Stimulated activated effector memory CD8-positive, alpha-beta T cell treated with anti-CD3 and anti-CD28 coated beads, Interleukin-12 subunit alpha, Interleukin-12 subunit beta, amount 100 ng/mL, for 72 hours (primary cell): Measurements from ENCODE around the gene MMP14.

Experiments used
- ATAC-seq: fragments of 150-1000 bp; cut with Tn5 transposase; 2 replicates; pipeline ENCODE4 v1.10.0; 2021
- DNase-seq, 2 donors: peaks; one replicate each; pipeline ENCODE4 v3.0.0; 2021 to 2022; ENCODE audit warnings: low spot score in 2 of 2
- H3K27ac Mint-ChIP-seq: one replicate; pipeline ENCODE4 v1.8.0; 2022; ENCODE audit warnings: mild to moderate bottlenecking, mixed read lengths
- H3K36me3 Mint-ChIP-seq: one replicate; pipeline ENCODE4 v1.8.0; 2022; ENCODE audit warnings: mild to moderate bottlenecking, mixed read lengths
- H3K4me1 Mint-ChIP-seq: one replicate; pipeline ENCODE4 v1.8.0; 2022; ENCODE audit warnings: mixed read lengths
- H3K4me3 Mint-ChIP-seq: one replicate; pipeline ENCODE4 v1.8.0; 2022; ENCODE audit warnings: mild to moderate bottlenecking, mixed read lengths
- H3K9me3 Mint-ChIP-seq: one replicate; pipeline ENCODE4 v1.8.0; 2022; ENCODE audit warnings: mixed read lengths

Gene MMP14

GRCh38 chr14:22892488-22892887 lies 56.1 kb downstream of the MMP14 start:
- peaks cover 14% of the 10 kb centered on the region for H3K4me1 Mint-ChIP-seq
- DNase-seq (no peak), ATAC-seq (no peak)
- H3K4me3 Mint-ChIP-seq, result no peak overlapping the region
- H3K9me3 Mint-ChIP-seq, result no peaks in the 10 kb centered on the region
- H3K36me3 Mint-ChIP-seq, result no peaks in the 10 kb centered on the region
- peak overlapping the region; percentile 64 for H3K27ac Mint-ChIP-seq

GRCh38 chr14:22893706-22894105 lies 57.3 kb downstream of the MMP14 start:
- DNase-seq (no peak), ATAC-seq (no peak)
- Mint-ChIP-seq H3K27ac (peak overlapping the region; percentile 9), H3K4me1 (peaks cover 16% of the 10 kb centered on the region), H3K9me3 (no peaks in the 10 kb centered on the region), H3K4me3 (no peak overlapping the region), H3K36me3 (peaks cover 5% of the 10 kb centered on the region)

- ATAC-seq (no peak), DNase-seq (no peak)
- H3K27ac Mint-ChIP-seq, result no peak overlapping the region
- no peaks in the 10 kb centered on the region for H3K9me3 Mint-ChIP-seq
- peaks cover 6% of the 10 kb centered on the region for H3K36me3 Mint-ChIP-seq
- H3K4me1 Mint-ChIP-seq, result peaks cover 10% of the 10 kb centered on the region
- H3K4me3 Mint-ChIP-seq, result no peak overlapping the region
Measured at GRCh38 chr14:22895402-22895801, 59.0 kb downstream of the MMP14 start.

GRCh38 chr14:22896356-22896755 lies 60.0 kb downstream of the MMP14 start:
- DNase-seq (no peak), ATAC-seq (no peak)
- Mint-ChIP-seq H3K4me3 (no peak overlapping the region), H3K36me3 (peaks cover 12% of the 10 kb centered on the region), H3K4me1 (peaks cover 17% of the 10 kb centered on the region), H3K27ac (no peak overlapping the region), H3K9me3 (no peaks in the 10 kb centered on the region)

- H3K4me1 Mint-ChIP-seq, result peaks cover 17% of the 10 kb centered on the region
- ATAC-seq (no peak), DNase-seq (no peak)
- no peak overlapping the region for H3K4me3 Mint-ChIP-seq
- peaks cover 16% of the 10 kb centered on the region for H3K36me3 Mint-ChIP-seq
- no peaks in the 10 kb centered on the region for H3K9me3 Mint-ChIP-seq
- no peak overlapping the region for H3K27ac Mint-ChIP-seq
Measured at GRCh38 chr14:22896760-22897159, 60.4 kb downstream of the MMP14 start.

GRCh38 chr14:22897357-22897756 lies 61.0 kb downstream of the MMP14 start:
- H3K9me3 Mint-ChIP-seq, result no peaks in the 10 kb centered on the region
- H3K4me3 Mint-ChIP-seq, result no peak overlapping the region
- H3K36me3 Mint-ChIP-seq, result peaks cover 22% of the 10 kb centered on the region
- DNase-seq (no peak), ATAC-seq (no peak)
- H3K27ac Mint-ChIP-seq, result peak overlapping the region; percentile 77
- H3K4me1 Mint-ChIP-seq, result peaks cover 17% of the 10 kb centered on the region
